Muscle of arm (tissue), 12 donors: Measurements from ENCODE around the gene SKI. TPM values are rescaled to one million over a fixed set of nuclear protein-coding genes. Genes with fewer than 3 reads are reported as not detected.
A peak's percentile ranks its signal among the peaks of the same experiment; 100 is the strongest.

Experiments used
- DNase-seq: peaks from one replicate; pipeline ENCODE4 v3.0.0-alpha.2; 2013
- polyA plus RNA-seq, 12 donors: library from polyadenylated mRNA; unstranded; fragments of 120-200 nt; gene quantifications; one replicate each; pipeline ENCODE4 v1.2.1, GENCODE V29; 2013; ENCODE audit not compliant: insufficient read length in 12 of 12

SKI gene
- polyA plus RNA-seq, 12 donors: 44.3 to 88.0 (median 55.0) TPM; not detected in 1

DNA sequence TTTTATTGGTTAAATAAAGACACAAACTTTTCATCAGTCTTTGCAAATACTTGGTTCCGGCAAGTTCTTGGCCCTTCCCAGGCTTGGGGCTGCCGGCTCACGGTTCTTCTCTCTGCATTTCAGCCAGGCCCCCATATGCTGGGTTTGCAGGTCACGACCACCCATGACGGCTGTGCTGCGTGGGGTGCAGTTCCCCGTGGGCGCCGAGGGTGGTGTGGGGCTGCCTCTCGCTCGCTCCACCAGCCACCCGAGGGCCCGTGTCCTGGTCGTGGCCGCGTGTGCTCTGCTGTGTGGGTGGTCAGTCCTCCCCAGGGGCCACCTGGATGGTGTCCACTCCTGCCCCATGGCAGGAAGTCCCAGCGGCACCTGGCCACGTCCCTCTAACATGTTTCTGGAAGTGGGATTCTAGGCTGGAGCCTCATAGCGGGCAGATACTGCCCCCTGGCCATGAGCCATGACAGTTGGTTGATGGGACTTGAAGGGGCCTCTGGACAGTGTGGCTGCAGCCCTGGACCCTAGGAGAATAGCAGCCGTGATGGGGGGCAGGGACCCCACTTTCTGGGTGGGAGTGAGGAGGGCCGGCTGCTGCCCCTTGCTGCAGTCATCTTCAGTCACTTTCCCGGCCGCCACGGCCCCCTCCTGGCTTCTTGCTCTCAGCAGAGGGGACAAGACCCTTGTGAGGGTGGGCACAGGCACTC lies 46.3 kb downstream of the SKI start:
- no peak for DNase-seq

- DNase-seq: no peak
Measured at GRCh38 chr1:2274929-2275475, 46.9 kb downstream of the SKI start.

DNA sequence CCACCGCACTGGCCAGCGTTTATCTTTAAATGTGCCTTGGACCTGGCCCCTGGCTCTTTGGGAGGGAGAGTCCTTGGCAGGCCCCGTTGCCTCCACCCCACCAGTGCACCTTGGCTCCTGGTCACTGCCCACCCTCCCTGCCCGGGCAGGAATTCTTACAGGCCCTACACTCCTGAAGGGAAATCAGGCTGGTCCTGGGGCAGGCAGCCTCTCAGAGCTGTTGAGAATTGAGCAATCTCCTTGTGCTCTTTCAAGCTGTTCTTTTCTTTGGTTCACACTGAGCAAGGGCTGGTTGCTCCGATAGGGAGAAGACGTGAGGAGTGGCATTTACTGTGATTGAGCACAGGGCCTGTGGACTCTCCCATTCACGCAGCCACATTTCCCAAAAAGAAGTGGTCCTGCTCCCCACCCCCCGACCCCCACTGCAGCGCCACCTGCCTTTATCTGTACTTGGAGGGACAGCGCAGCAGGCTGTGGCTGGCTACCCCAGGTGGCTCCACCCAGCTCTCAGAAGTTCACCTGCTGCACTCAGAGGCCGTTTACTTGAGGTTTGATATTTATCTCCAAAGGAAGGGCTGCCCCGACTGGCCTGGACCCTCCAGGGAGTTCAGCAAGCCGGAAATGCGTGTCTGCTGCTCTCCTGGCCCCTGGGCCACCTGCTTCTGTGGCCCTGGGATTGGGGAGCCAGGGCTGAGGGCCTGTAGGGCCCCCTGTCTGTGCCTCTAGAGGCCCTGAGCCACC lies 47.8 kb downstream of the SKI start:
- DNase-seq: no peak

- DNase-seq: no peak
Measured at GRCh38 chr1:2276803-2277580, 48.9 kb downstream of the SKI start.

- DNase-seq: no peak
Measured at GRCh38 chr1:2277741-2278488, 49.8 kb downstream of the SKI start.

- DNase-seq: no peak
Measured at GRCh38 chr1:2278591-2279209, 50.6 kb downstream of the SKI start.

DNA sequence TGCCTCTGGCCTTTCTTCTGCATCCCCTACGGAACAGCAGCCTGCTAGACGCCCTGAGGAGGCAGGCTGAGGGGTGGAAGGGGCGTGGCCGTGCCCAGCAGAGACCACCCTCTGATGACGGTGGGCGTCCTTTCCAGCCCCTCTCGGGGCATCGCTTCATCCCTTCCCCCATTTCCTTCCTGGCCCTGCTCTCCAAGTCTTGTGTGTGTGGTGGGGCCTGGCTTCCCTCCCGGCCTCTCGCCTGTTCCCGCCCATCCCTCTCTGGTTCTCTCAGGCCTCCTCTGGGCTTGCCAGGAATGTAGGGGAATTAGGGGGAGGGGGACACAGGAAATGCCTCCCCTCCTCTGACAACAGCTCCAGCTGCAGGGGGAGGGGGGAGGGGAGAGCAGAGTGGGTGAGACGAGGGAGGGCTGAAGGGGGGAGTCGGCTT lies 51.1 kb downstream of the SKI start:
- peak; percentile 93 for DNase-seq

- no peak for DNase-seq
Measured at GRCh38 chr1:2279817-2280216, 51.7 kb downstream of the SKI start.

DNA sequence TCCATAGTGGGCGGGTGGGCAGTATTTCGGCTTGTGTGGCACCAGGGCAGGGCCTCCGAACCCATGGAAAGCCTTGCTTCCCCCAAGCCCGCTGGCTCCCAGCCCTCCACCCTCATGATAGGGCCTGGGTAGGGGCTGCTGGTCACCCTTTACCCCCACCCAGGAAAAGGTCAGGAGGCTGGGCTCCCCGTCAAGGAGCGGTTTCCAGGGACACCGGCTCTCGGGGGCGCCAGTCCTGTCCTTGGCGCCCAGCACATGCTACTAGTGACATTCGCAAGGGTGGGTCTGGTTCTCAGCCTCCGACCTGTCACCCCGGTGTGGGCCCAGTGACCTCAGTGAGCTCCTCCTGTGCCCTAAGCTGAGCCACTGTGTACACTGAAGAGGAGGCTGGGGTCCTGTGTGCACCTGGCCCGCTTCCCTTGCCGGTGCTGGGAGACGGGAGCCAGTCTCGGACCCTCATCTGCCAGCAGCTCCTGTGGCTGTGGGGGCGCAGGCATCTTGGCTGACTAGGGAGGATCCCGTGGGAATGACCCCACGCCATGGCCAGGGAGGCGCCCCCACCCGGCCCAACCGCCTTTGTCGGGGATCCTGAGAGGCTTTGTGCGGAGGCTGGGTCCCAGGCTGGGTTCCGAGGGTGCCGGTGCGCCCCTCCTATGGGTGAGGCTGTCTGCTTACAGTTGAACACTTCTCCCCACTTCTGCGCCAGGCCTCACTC lies 54.6 kb downstream of the SKI start:
- DNase-seq: no peak

DNA sequence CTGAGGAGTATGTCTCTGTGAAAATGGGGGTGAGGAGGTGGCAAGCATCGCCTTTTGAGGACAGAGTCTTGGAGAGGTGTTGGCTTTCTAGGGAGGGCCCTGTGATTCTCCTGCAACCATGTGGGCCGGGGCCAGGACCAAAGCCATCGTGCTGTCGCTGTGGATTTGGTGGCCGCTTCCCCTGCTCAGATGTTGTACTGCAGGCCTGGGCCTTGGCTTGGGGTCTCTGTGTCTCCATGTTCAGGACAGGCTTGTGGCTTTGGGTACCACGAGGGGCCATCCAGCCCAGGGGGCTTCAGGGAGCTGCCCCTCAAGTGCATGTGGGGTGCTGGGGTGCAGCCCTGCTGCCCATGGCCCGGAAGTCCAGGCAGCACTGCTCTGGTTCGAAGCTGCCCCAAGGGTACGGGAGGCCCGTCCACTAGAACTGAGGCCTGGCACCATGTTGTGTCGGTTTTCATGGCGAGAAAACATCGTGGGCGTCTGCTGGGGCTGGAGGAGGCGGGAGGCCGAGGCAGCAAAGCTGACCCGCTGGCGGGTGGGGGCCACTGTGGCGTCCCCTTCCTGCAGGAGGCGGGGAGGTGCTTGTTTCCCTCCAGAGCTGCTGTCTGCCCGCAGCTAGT lies 55.4 kb downstream of the SKI start:
- no peak for DNase-seq

DNA sequence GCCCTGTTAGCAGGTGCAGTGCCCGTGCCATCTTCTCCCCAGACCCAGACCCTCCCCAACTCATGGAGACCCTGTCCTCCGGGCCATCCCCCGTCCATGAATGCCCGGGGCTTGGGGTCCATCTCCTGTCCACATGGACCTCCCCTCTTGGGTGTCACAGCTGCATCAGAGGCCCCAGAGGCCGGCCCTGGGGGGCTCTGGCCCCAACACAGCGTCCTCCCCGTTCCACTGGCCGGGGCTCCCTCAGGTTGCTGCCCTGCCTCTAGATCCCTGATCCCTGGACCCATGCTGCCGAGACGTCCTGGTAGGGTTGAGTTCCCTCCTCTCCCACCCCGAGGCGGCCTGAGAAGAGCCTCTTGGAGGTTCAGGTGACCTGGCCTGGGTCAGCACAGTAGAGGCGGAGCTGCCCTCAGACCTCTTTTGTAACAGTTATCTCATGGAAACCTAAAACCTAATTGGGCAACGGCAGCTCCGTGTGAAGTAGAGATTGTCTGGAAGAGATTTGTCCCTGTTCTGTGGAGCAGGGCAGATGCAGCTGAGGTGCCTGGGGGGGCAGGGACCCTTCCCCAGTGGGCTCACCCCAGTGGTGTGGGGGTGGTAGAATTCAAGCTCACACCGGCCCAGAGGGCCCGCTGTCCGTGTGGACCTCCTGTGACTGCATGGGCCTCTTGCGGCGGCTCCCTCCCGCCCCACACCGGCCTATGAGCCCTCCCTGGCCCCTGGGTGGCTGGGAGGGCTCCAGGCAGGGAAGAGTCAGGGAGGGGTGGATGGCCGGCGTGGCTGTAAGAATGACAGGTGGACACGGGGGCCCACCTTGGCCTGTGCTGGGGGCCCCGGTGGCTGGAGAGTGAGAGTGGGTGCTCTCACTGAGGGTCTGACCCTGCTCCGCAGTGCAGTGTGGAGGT lies 56.1 kb downstream of the SKI start:
- DNase-seq: no peak

DNA sequence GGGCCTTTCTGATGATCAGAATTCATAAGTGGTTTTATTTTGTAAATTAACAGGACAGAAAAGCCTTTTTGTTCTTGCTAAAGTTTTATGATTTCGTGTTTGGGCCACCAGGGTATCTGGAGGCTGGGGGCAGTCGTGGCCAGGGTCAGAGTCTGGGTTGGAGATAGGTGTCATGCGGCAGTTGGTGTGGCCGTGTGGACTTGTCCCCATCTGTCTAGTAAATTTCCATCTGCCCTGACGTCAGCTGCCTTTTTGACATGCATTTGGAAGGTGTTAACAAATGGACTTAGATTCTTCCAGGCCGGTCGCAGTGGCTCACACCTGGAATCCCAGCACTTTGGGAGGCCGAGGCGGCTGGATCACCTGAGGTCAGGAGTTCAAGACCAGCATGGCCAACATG lies 56.8 kb downstream of the SKI start:
- DNase-seq: no peak

DNA sequence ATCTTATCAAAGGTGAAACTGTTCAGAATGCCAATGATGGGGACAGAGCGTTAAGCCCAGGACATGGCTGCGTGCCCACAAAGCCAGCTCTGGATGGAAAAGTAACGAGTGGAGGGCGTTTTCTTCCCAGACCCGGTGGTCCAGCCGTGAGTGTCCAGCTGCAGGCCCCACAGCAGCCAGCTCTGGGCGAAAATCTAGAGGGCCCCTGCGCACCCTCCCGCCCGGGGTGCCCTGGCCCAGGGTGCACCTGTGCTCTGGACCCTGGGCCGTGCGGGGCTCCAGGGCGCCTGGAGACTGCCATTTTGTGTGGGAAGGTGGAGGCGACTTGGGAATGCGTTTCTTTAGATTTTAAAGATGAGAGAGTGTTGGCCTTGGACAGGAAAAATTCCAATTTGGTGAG lies 58.8 kb downstream of the SKI start:
- DNase-seq: no peak

GRCh38 chr1:2287649-2288048 lies 59.5 kb downstream of the SKI start:
- DNase-seq: no peak

DNA sequence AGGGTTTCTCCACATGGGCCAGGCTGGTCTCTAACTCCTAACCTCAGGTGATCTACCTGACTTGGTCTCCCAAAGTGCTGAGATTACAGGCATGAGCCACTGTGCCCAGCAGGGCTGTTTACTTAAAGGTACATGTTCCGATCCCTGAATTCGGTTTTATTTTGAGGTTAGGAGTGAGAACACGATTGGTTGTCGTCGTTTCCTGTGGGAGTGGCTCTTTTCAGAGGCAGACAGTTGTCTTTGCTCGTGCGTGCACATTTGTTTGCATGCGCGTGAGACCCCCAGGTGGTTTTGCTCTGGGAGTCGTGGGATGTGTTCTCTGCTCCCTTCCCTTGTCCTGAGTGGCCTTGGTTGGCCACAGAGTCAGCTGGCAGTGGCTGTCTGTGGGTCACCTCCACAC lies 60.2 kb downstream of the SKI start:
- no peak for DNase-seq

DNA sequence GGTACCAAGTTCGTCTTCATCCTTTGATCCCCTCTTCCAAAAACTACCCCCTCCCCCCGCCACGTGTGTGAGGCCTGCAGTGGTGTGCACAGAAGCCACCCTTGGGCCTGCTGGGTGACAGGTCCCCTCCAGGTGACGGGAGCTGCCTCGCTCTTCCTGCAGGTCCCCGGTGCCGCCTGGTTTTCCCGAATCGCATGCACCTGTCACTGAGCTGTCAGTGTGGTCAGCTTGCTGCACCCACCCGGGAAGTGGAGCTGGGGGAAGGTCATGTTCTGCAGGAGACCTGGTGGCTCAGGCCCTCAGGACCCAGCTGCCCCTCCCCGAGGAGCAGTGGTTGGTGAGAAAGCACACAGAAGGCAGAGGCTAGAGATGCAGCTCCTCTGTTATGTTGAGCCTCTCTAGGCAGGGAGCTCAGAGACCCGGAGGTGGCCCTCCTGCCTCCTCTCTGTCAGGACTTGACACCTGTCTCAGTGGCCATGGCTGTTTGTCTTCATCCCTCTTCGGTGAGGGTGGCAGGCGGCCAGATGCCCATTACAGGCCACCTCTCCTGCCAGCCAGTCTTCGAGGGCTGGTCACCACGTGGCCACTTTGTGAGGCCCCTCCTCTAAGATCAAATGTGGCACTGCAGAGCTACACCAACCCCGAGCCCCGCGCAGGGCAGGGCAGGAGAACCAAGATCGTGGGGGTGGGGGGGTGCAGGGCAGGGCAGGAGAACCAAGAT lies 60.9 kb downstream of the SKI start:
- DNase-seq: no peak

GRCh38 chr1:2289607-2290006 lies 61.5 kb downstream of the SKI start:
- DNase-seq: no peak

DNA sequence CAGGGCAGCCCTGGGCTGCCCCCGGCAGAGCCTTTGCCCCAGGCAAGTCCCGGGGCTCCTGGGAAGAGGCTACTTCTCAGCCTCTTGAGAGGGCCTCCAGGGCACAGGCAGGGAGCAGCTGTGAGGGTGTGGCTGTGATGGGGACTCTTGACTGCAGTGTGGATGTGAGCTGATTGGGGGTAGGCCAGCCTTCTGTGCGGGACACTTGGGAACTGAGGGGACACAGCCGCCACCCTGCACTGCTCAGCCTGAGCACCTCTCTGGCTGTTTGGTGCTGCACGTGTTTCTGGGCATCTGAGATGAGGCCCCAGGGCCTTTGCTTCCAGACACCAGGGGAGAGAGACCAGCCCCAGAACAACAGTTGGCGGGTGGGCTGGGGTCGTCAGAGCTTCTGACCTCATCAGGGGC lies 62.1 kb downstream of the SKI start:
- no peak for DNase-seq
